Activated CD8-positive, alpha-beta T cell treated with anti-CD3 and anti-CD28 coated beads for 36 hours (primary cell): ENCODE results near the gene PRKG1. TPM values are rescaled to one million over a fixed set of nuclear protein-coding genes. Genes with fewer than 3 reads are reported as not detected.

Source experiments
- ATAC-seq: fragments of 200-7000 bp; cut with Tn5 transposase; one replicate; pipeline ENCODE4 v1.10.0; 2021; ENCODE audit warnings: mild to moderate bottlenecking, moderate library complexity
- CTCF ChIA-PET: fragments of 350-600 bp; sonication (Branson Sonifier 250); formaldehyde crosslinking; loops from one replicate; lab custom pipeline; 2021; ENCODE audit warnings: antibody characterized with exemption; lab: Charles Lee
- POLR2A ChIA-PET: fragments of 350-600 bp; sonication (Branson Sonifier 250); formaldehyde crosslinking; loops from one replicate; lab custom pipeline; 2021; ENCODE audit warnings: antibody characterized with exemption; lab: Charles Lee
- DNase-seq: peaks from one replicate; pipeline ENCODE4 v3.0.0-alpha.2; 2020
- H3K27ac Mint-ChIP-seq: one replicate; pipeline ENCODE4 v1.8.0; 2021; ENCODE audit warnings: mild to moderate bottlenecking, mixed read lengths
- H3K27me3 Mint-ChIP-seq: one replicate; pipeline ENCODE4 v1.8.0; 2021; ENCODE audit warnings: mixed read lengths
- H3K36me3 Mint-ChIP-seq: one replicate; pipeline ENCODE4 v1.8.0; 2021; ENCODE audit warnings: low read depth, mixed read lengths
- H3K4me1 Mint-ChIP-seq: one replicate; pipeline ENCODE4 v1.8.0; 2021; ENCODE audit warnings: low read depth, mixed read lengths
- H3K4me3 Mint-ChIP-seq: one replicate; pipeline ENCODE4 v1.8.0; 2021; ENCODE audit warnings: mild to moderate bottlenecking, moderate library complexity, mixed read lengths
- H3K9me3 Mint-ChIP-seq: one replicate; pipeline ENCODE4 v1.8.0; 2021; ENCODE audit warnings: mixed read lengths
- intact Hi-C: fragments of 100-400 bp; cut with micrococcal nuclease; formaldehyde crosslinking; loops from one replicate; pipeline ENCODE4 v1.10.0; 2022
- total RNA-seq, 2 experiments: library from RNA; stranded (reverse); gene quantifications; one replicate each; pipeline ENCODE4 v1.2.3, GENCODE V29; 2021
- TF ChIP-seq, protein P1 (sequence below): fragments of 200-600 bp; IDR thresholded peaks from one replicate; pipeline ENCODE4 v1.8.0; 2022; ENCODE audit warnings: antibody characterized with exemption, mild to moderate bottlenecking

Gene PRKG1
- total RNA-seq, 2 experiments from 2014 or later = not detected

DNA sequence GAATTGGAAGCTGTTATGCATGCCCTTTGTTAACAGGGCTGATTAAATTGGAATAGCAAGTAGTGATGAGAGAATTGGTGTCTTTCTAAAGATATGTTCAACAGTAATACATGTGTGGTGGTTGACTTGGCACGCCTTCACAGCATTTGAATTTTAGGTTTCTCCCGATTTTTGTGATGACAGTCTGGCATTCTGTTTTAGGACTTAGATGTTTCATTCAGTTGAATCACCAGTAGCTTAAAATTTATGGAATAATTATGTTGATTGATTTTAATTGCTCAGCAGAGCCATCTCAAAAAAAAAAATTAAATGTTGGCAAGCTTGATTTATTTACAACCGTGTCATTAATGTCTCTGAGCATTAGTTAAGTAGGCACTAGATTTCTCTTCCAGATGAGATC lies 405.4 kb downstream of the PRKG1 start:
- Mint-ChIP-seq H3K36me3 (no peaks in the 10 kb centered on the region), H3K4me1 (no peaks in the 10 kb centered on the region), H3K9me3 (no peaks in the 10 kb centered on the region), H3K4me3 (no peak overlapping the region), H3K27ac (no peak overlapping the region), H3K27me3 (no peaks in the 10 kb centered on the region)
- ATAC-seq (no peak), DNase-seq (no peak)
- POLR2A ChIA-PET = no interaction called here
- TF ChIP-seq, protein P1, sequence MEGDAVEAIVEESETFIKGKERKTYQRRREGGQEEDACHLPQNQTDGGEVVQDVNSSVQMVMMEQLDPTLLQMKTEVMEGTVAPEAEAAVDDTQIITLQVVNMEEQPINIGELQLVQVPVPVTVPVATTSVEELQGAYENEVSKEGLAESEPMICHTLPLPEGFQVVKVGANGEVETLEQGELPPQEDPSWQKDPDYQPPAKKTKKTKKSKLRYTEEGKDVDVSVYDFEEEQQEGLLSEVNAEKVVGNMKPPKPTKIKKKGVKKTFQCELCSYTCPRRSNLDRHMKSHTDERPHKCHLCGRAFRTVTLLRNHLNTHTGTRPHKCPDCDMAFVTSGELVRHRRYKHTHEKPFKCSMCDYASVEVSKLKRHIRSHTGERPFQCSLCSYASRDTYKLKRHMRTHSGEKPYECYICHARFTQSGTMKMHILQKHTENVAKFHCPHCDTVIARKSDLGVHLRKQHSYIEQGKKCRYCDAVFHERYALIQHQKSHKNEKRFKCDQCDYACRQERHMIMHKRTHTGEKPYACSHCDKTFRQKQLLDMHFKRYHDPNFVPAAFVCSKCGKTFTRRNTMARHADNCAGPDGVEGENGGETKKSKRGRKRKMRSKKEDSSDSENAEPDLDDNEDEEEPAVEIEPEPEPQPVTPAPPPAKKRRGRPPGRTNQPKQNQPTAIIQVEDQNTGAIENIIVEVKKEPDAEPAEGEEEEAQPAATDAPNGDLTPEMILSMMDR = no peak
- CTCF ChIA-PET = no interaction called here
- intact Hi-C loops = no loop called here

DNA sequence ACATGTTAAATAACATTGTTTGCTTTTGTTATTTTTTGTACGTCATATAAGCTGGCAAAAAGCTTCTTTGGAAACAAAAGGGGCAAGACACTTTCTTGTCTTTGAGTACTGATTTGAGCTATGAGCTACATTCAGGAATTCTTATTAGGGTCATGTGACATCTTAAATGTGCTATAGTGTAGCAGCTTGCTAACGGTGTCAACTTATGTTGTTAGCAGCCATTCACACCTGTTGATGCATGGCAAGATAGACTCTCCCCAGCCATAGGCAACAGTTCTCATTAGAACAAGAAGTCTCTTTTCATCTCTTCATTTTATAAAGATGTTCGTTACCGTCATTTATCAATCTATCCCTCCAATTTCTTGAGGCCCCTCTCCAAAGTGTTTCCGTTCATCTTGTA lies 411.4 kb downstream of the PRKG1 start:
- no peak for ATAC-seq
- H3K4me3 Mint-ChIP-seq = no peak overlapping the region

DNA sequence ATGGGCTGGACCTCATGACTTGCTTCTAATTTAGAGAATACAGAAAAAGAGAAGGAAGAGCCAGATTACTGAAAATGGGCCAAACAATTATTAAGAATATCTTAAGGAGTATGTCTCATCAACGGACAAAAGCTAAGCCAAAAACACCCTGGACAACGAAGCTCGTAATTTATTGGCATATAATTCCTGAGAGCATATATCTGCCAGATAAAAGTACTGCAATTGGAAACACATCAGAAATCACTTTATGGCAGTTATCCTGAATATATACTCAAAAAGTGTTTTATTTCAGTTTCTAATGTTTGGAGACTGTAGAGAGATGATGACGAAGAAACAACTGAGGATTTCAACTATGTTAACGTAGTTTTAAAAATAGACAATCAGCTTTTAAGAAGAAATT lies 413.3 kb downstream of the PRKG1 start:
- CTCF ChIA-PET = no interaction called here
- H3K27me3 Mint-ChIP-seq = no peaks in the 10 kb centered on the region

More for the DNA sequence above, 411.4 kb downstream of the PRKG1 start:
- Mint-ChIP-seq H3K4me1 (no peaks in the 10 kb centered on the region), H3K27ac (no peak overlapping the region), H3K9me3 (no peaks in the 10 kb centered on the region), H3K36me3 (no peaks in the 10 kb centered on the region), H3K27me3 (no peaks in the 10 kb centered on the region)
- no peak for DNase-seq
- CTCF ChIA-PET = no interaction called here
- POLR2A ChIA-PET = no interaction called here
- TF ChIP-seq, protein P1 = no peak
- intact Hi-C loops = no loop called here

DNA sequence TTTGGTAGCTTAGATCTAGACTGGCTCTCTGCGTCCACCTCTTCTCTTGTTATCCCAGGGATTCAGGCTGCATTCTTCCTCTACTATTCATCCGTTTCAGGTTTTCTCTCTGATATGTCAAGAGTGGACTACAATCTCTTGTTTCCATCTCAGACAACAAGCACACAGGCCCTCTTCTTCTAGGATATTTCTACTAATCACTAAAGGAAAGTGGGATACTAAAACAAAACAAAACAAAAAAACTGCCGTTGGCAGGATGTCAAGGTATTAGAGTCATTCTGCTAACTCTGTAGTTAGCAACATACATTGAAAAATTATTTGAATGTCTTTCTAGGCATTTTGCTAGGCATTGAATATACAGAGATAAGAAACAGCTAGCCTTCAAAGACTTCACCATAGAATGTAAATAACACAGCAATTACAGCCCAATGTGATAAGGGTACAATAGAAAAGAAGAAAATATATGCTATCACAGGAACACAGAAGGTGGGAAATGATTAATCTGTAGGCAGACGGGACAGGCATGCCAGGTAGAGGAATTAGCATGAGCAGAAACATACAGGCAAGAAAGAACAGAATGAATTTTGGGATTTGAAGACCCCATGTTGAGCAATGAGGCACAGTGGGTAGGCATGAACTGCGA lies 414.6 kb downstream of the PRKG1 start:
- H3K36me3 Mint-ChIP-seq = no peaks in the 10 kb centered on the region
- no peaks in the 10 kb centered on the region for H3K9me3 Mint-ChIP-seq
- TF ChIP-seq, protein P1 = no peak
- ChIA-PET CTCF (no interaction called here), POLR2A (no interaction called here)
- no peak for DNase-seq
- no peaks in the 10 kb centered on the region for H3K27me3 Mint-ChIP-seq
- H3K4me1 Mint-ChIP-seq = no peaks in the 10 kb centered on the region
- no peak for ATAC-seq
- no peak overlapping the region for H3K4me3 Mint-ChIP-seq
- no peak overlapping the region for H3K27ac Mint-ChIP-seq
- intact Hi-C loops = no loop called here

More for the DNA sequence above, 413.3 kb downstream of the PRKG1 start:
- no peak overlapping the region for H3K27ac Mint-ChIP-seq
- DNase-seq (no peak), ATAC-seq (no peak)
- POLR2A ChIA-PET = no interaction called here
- H3K4me3 Mint-ChIP-seq = no peak overlapping the region
- no peaks in the 10 kb centered on the region for H3K36me3 Mint-ChIP-seq
- intact Hi-C loops = no loop called here
- no peaks in the 10 kb centered on the region for H3K4me1 Mint-ChIP-seq
- TF ChIP-seq, protein P1 = no peak
- H3K9me3 Mint-ChIP-seq = no peaks in the 10 kb centered on the region

DNA sequence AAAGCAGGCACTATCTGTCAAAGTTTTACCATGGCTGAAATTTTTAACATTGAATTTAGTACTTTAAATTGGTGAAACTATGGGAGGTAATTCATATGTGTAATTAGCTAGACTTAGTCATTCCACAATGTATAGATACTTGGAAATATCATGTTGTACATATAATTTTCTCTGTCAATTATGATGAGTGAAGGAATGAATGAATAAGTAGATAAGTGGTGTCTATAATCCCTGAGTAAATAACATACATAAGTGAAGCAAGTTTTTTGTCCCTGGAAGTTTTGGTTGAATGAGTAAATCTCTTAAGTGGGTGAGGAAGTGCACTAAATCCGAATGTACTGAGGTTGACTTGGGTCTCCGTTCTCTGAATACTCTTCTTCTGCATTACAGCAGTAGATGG lies 424.1 kb downstream of the PRKG1 start:
- H3K9me3 Mint-ChIP-seq = no peaks in the 10 kb centered on the region
- no peak overlapping the region for H3K4me3 Mint-ChIP-seq
- no peaks in the 10 kb centered on the region for H3K4me1 Mint-ChIP-seq
- ChIA-PET POLR2A (no interaction called here), CTCF (no interaction called here)
- DNase-seq (no peak), ATAC-seq (no peak)
- H3K27me3 Mint-ChIP-seq = no peaks in the 10 kb centered on the region
- no peaks in the 10 kb centered on the region for H3K36me3 Mint-ChIP-seq
- H3K27ac Mint-ChIP-seq = no peak overlapping the region
- TF ChIP-seq, protein P1 = no peak
- intact Hi-C loops = no loop called here
